Embryonic facial prominence (tissue), 1 donor: Measurements from ENCODE around the gene NLK.
"Not testable (repeated sequence)": the region's sequence is repeated elsewhere in the genome, so short reads cannot be mapped to it uniquely, and the experiment has no call there.

Experiments
- DNase-seq: peaks from one replicate; pipeline ENCODE4 v3.0.0-alpha.2; 2016; ENCODE audit errors: extremely low spot score

NLK gene

DNA sequence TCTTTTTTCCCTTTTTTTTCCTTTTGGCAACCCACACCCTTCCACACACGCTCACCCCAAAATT, at the start of gene NLK:
Gene NLK, plus strand, starts transcription at position 21 of the 64 bp plus-strand sequence. CDS start 197 bp downstream, outside the sequence.
- no peak for DNase-seq

DNA sequence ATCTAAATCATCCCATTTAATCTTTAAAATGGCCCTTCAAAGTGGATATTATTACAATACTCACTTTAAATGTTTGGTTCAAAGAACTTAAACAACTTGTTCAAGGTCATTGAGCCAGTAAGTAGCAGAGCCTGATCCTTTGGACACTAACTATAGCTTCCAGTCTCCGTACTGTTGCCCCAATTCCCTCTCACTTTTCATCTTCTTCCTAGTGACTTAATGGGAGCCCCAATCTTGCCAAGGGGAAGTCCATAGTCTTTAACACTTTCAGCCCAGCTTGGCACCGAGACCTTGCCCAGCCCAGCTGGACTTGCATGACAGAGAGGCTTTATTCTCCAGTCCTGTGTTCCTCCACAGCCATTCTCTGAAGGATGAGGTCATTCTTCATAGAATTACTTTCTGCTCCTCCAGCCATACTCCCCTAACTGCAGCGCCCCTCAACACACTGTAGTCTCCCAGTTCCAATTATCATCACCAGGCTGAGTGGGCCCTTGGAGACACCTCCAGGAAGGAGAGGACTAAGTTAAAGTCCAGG, 49.2 kb upstream of the NLK start:
- no peak for DNase-seq

DNA sequence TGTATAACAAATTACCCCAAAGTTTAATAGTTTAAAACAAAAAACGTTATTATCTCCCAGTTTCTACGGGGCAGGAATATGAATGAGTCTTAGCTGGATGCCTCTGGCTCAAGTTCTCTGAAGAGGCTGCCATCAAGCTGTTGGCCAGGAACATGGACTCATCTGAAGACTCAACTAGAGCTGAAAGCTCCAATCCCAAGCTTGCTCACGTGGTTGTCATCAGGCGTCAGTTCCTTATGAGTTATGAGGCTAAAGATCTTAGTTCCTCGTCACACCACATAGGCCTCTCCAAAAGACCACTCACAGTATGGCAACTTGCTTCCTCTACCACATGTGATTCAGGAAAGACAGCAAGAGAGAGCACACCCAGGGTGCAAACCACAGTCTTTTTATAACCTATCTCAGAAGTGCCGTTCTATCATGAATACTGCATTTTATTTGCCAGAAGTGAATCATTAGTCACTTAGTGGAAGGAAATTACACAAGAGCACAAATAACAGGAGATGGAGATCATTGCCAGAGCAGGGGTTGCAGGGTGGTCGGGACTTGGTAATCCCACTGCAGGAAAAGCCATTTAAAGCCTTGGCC, 48.7 kb upstream of the NLK start:
- DNase-seq, result no peak

DNA sequence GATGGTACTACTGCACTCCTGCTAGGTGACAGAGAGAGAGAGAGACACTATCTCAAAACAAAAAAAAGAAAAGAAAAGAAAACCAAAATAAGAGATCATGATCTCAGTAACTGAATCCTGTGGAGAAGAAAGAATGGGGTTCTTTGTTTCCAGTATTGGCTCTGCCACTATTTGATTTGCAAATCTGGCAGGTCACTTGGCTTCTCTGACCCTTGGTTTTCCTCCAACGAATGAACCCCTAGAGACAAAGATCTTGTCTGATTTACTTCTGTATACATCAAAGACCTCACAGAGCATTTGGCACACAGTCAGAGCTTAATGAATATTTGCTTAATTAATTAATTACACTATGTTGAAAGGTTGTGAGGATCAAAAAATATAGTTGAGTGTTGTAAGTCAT, 47.9 kb upstream of the NLK start:
- DNase-seq, result no peak

DNA sequence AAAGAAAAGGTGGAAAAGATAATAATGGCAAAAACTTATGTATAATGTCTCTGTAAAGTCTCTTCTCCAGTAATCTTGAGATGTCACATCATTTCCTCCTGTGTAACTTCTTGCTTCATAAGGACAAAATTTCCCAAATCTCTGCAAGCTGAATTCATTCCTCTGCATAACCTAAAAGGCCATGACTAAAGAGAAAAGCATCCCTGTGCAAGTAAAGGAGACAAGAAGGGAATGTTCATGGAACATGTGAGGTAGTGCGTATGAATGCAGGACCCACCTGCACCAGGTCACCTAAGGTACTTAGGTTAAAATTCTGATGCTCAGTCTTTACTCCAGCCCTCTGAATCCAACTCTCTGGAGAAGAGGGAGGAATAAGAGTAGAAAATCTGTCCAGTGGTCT, 46.9 kb upstream of the NLK start:
- no peak for DNase-seq

DNA sequence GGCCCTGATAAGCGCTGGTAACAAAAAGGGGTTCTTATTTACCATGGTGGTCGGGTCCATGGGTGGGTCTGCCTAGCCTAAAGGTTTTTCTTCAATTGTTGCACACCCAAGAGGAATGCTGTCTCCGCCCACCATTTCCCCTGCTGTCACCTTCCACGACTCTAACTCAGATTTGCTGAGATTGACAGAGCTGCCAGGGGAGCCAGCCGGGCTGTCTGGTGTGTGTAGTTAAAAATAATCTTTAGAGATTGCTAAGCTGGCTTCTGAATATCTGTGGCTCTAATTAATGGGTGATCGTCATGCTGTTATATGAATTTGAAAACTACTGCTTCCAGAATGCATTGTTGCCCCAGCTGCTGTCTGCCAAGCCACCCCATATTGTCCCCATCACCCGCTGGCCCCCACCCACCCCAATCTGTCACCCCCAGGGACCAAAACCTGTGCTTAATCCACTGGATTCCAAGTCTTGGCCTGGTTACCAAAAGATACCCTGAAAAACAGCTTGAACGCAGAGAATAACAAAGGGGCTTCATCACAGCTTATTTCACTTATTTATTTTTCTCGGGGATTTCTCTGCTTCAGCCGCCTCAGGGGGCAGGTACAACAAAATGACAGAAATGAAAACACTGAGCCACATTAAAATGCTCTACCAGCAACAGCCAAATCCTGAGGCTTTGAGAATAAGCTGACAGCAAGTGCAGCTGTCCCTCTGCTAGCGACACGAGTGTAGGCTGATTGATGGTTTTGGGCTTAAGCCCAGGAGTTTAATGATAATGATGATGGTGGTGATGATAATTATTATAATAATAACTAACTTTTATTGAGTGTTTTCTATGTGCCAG, 46.1 kb upstream of the NLK start:
- no peak for DNase-seq

DNA sequence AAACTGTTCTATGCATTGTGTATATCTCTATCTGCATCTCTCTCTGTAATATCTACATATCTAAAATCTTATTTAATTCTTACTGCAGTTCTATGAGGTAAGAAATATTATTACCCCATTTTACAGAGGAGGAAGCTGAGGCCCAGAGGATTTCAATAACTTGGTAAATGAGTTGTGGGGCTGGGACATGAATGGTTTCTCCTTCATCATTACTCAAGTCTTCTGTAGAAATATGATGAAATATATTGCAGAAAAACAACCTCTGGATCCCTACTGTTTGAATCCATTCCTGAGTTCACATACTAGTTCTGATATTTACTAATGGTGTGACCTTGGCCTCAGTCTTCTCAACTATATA, 45.5 kb upstream of the NLK start:
- DNase-seq, result no peak

DNA sequence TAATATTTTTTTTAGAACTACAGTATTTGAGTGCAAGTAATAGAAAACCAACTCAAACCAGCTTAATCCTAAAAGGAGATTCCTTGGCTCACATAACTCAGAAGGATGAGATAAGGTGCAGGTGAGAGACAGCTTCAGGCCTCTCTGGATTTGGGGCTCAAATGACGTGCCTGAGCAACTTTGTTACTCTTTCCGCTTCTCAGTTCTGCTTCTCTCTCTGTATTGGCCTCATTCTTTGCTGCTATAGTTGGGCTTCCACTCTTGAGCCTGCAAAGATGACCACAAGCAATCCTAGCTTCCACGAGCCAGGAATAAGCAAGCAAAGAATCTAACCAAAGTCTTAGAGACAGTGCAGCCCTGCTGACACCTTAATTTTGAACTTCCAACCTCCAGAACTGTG, 45.0 kb upstream of the NLK start:
- DNase-seq, result no peak

DNA sequence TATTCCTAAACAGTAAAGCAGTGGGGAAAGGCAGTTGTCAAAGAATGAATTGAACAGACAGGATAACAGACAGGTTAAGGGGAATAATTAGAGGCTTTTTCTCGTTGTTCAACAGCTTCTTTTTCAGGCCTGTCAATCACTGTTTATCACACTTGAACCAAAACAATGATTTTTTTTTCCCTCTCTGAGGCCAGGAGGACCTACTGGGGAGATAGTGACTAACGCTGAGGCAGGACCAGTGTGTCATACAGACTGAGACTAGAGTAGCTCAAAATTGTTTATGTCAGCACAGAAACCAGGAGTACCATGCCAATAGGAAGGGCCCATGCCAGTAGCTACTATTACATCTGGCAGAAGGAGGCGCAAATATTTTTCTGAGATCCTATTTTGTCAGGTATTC, 41.3 kb upstream of the NLK start:
- no peak for DNase-seq

DNA sequence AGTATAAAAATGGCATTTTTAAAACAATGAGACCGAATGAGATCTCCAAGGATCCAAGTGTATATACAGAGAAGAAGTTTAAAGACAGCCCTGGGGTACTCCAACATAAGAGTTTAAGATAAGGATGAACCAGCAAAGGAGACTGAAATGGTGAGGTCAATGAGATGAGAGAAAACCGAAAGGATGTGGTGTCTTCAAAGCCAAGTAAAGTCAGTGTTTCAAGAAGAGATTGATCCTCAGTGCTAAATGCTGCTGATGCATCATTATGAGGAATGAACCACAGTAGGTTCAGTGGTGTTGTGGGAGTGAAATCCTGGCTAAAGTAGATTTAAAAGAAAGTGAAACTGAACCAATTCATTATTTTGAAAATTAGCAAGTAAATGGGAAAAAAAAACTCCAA, 38.1 kb upstream of the NLK start:
- DNase-seq, result no peak

DNA sequence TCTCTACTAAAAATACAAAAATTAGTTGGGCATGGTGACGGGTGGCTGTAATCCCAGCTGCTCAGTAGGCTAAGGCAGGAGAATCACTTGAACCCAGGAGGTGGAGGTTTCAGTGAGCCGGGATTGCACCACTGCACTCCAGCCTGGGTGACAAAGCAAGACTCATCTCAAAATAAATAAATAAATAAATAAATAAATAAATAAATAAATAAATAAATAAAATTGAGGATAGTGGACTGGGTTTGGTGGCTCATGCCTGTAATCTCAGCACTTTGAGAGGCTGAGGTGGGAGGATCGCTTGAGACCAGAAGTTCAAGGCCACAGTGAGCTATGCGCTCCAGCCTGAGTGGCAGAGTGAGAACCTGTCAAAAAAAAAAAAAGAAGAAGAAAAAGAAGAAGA, 34.6 kb upstream of the NLK start:
- not testable (repeated sequence) for DNase-seq

DNA sequence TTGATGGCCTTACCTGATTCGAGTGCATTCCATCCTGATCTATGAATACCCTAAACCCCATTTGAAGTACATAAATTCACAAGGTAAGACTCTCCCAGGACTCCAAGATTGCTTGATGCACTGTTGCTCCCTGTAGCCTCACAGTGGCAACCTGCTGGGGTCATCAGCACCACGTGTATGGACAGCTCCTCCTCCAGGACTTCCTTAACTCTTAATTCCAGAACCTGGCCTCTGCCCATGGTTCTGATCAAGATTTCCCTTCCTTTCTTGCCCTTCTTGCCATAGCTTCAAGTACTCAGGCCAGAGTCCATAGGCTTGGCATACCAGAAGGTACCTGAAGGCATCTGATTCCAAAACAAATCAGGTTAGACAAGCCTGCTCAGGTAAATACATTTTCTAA, 34.0 kb upstream of the NLK start:
- no peak for DNase-seq

DNA sequence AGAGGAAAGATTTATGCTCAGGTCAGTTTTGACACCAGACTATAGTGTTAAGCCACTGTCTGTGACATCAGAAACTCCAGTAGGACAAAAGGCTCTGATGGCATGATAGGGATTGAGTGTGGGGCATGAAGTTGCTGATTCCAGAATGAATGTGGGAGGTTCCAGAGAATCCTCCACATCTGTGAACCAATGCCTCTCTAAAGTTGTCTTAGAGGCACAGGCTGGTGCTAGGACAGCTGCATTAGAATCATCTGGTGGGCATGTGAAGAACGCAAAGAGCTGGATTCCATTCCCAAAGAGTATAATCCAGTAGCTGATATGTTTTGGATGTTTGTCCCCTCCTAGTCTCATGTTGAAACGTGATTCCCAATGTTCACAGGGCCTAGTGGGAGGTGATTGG, 32.1 kb upstream of the NLK start:
- DNase-seq, result no peak

DNA sequence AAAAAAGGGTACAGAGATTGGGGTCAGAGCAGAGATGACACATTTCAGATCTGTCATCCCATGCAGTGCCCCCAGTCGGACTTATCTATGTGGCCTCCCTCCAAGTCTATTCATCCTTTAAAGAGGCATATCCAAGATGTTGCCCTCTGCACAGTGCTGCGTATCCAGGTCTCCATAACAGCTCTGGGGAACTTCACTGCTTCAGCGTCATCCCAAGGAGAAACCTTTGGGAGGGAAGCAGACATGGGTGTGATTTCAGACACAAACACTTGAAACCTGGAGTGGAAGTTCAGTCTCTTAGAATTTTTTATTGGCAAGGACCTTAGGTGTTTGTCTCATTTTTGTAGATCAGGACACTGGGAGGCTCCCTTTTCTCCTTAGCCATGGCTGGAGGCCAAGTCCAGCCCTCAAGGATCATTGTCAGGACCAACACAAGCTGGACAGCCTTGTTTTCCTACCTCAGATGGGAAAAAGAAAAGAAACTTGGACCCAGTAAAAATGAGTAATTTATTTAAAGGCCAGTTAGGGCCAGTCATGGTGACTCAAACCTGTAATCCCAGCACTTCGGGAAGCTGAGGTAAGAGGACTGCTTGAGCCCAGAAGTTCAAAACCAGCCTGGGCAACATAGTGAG, 23.9 kb upstream of the NLK start:
- no peak for DNase-seq

DNA sequence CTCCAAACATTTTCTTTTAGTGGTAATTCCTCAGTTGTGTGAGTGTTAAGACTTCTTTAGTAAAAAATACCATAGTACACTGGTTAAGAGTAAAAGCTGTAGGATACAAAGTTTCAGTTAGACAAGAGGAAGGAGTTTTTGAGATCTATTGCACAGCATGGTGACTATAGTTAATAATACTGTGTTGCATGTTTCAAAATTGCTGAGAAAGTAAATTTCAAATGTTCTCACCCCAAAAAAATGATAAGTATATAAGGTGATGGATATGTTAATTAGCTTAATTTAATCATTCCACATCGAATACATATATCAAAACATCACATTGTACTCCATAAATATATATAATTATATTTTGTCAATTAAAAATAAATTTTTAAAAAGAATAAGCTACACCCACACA, 22.0 kb upstream of the NLK start:
- DNase-seq, result no peak

DNA sequence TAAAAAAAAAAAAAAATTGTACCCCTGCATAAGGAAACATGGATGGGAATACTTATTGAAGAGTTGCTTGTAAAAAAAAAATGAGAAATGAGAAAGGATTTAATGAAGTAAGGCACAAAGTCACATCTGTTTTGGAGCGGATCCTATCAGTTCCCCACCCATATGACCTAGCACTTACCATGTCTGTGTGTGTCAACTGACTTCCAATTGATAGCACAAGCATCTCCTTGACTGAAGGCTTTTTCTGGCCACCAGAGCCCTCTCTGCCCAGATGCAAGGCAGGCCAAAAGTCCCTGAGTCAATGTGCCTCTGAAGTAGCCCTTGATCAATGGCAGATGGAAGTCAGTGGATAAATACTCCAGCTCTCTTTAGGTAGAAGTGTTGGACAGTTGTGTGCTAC, 13.4 kb upstream of the NLK start:
- no peak for DNase-seq

DNA sequence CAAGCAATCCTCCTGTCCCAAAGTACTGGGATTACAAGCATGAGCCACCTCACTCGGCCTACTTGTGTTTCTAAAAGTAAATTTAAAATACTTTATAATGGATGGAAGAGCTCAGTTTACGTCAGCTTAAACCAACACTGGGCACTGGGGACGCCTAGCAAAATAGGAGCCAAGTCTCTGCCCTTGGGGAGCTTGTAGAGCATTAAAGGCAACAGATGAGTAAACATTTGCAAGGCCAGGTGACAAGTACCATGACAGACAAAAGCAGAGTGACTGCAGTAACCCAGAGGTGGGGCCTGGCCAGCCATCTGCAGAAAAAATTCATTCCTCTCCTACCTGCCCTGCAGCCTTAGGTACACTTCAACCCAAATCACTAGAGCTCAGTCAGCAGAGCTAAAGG, 12.1 kb upstream of the NLK start:
- no peak for DNase-seq

DNA sequence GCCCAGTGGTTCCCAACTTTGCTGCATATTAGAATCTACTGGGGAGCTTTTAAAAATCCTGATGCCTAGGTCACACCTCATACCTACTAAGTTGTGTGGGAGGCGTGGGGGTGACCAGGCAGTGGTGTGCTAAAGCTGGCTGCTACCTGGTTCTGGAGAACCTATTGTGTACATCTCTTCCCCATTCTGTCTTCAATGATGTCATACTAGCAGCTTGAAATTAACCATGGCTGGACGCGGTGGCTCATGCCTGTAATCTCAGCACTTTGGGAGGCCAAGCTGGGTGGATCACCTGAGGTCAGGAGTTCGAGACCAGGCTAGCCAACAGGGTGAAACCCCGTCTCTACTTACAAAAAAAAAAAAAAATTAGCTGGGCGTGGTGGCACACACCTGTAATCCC, 11.3 kb upstream of the NLK start:
- DNase-seq, result no peak

DNA sequence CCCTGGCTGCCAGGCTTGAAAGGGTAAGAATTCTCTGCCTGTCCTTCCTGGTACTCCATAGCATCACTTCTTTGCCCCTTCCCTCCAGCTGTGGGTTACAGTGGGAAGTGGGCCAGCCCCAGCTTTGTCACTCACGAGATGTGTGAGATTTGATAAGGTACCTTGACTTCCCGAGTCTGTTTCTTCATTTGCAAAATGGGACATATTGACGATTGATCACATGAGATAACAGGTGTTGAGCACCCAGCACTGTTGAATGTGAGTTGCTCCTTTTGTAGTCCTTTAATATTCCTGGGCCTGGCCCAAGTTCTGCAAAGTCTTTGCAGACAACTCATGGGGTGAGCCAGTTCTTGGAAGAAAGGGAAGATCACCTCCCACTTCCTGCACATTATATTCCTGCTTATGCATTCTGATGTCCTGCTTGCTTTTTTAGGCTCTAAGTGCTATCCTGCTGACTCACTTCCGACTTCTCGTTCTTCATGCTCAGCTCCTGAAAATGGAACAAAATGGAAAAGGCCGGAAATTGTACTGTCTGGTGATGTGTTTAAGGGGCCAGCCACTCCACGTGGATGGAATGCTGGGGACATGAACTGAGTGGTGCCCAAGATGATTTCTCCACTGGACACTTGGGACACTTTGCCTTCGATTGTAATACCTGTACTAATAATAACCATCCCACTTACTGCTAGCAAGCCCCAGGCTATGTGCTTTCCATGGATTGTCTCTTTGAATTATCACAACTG, 8.3 kb upstream of the NLK start:
- no peak for DNase-seq

DNA sequence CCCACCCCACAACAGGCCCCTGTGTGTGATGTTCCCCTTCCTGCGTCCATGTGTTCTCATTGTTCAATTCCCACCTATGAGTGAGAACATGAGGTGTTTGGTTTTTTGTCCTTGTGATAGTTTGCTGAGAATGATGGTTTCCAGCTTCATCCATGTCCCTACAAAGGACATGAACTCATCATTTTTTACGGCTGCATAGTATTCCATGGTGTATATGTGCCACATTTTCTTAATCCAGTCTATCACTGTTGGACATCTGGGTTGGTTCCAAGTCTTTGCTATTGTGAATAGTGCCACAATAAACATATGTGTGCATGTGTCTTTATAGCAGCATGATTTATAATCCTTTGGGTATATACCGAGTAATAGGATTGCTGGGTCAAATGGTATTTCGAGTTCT, 7.0 kb upstream of the NLK start:
- DNase-seq, result not testable (repeated sequence)

DNA sequence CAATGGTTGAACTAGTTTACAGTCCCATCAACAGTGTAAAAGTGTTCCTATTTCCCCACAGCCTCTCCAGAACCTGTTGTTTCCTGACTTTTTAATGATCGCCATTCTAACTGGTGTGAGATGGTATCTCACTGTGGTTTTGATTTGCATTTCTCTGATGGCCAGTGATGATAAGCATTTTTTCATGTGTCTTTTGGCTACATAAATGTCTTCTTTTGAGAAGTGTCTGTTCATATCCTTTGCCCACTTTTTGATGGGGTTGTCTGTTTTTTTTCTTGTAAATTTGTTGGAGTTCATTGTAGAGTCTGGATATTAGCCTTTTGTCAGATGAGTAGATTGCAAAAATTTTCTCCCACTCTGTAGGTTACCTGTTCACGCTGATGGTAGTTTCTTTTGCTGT, 6.6 kb upstream of the NLK start:
- DNase-seq, result not testable (repeated sequence)

DNA sequence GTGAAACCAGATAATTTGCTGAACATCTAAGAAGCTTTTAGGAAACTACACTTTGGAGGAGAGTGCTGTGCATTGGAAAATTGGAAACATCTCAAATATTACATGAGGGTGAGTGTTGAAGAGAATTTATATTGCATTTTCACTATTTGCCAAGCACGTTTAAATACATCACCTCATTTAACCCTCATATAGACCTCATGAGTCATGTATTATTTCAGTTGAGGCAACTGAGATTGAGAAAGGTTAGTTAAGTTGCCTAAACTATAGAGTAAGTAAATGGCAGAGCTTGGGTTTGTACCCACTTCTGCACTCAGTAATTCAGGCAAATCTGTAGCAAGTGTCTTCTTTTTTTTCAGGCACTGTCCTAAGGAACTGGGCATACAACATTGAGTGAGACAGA, 3.7 kb upstream of the NLK start:
- DNase-seq, result no peak

DNA sequence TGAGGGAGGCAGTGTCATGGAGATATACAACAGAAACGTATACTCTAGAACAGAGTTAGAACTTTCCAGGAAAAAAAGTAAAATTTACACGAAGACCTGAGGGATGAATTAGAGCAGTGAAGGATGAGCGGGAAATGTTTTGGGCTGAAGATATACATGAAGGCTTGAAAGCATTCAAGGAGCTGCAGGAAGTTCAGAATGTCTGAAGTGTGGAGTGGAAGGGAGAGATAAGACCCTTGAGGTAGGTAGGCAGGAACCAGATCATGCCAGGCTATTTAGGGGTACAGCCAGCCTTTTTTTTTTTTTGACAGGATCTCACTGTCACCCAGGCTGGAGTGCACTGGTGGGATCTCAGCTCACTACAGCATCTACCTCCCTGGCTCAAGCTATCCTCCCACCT, 3.2 kb upstream of the NLK start:
- DNase-seq, result no peak
